ENCODE data around the gene RNASE8. TPM values are rescaled to one million over a fixed set of nuclear protein-coding genes. Genes with fewer than 3 reads are reported as not detected.

RNASE8 gene
- total RNA-seq, 1 donor from 2014 or later = not detected

- Mint-ChIP-seq H3K4me3 (no peak overlapping the region), H3K36me3 (peaks cover 7% of the 10 kb centered on the region), H3K9me3 (no peaks in the 10 kb centered on the region), H3K27me3 (ENCODE audit: insufficient read depth, low read depth) (peaks cover 8% of the 10 kb centered on the region), H3K4me1 (peaks cover 16% of the 10 kb centered on the region), H3K27ac (no peak overlapping the region)
- no peaks in the 10 kb centered on the region for H3K79me2 ChIP-seq (ENCODE audit: low read depth)
- no peak overlapping the region for H3K9ac ChIP-seq
- no peaks in the 10 kb centered on the region for H3K36me3 ChIP-seq
- no peaks in the 10 kb centered on the region for H3K4me1 ChIP-seq
- no peak overlapping the region for H2AFZ ChIP-seq (replicated peaks)
- no peaks in the 10 kb centered on the region for H4K20me1 ChIP-seq (ENCODE audit: low read depth)
- H3K4me3 ChIP-seq = no peak overlapping the region
- DNase-seq (ENCODE audit: low spot score) = no peak
- H3K27ac ChIP-seq = no peak overlapping the region
- no peak overlapping the region for H3K4me2 ChIP-seq
- TF ChIP-seq CTCF (IDR thresholded peaks at IDR 0.05) (no peak), EZH2 (IDR thresholded peaks at IDR 0.05) (no peak), EZH2phosphoT487 (IDR thresholded peaks at IDR 0.05) (no peak)
- H3K9me3 ChIP-seq (ENCODE audit: low read depth) = no peaks in the 10 kb centered on the region
- H3F3A ChIP-seq (ENCODE audit: low read depth) = no peaks in the 10 kb centered on the region
- H3K27me3 ChIP-seq = peaks cover 37% of the 10 kb centered on the region
These were observed 39.3 kb upstream of the RNASE8 start for GRCh38 chr14:21018286-21018685.

DNA sequence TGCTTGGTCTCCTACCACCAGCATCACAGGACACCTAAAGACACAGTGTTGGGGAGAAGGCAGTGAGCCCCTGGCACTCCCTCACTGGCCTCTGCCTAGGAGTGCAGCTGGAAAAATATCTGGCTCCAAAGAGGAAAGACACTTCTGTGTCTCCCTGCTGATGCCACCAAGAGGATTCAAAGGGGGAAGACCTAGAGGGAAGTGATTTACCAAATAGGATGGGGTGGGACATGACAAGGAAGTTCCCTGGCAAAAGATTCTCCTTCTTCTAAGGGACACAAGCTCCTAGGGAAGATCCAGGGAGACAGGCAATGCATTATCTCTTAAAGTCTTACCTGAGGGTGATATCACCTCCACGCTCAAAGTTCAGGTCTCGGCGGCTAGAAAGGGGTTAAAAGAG is 38.8 kb upstream of the RNASE8 start:
- Histone ChIP-seq H3K4me1 (no peaks in the 10 kb centered on the region), H3K9me3 (ENCODE audit: low read depth) (no peaks in the 10 kb centered on the region)
- no peak overlapping the region for H3K4me3 Mint-ChIP-seq

GRCh38 chr14:21019366-21019765 is 38.3 kb upstream of the RNASE8 start:
- Histone ChIP-seq H3F3A (ENCODE audit: low read depth) (no peaks in the 10 kb centered on the region), H3K4me3 (no peak overlapping the region), H3K79me2 (ENCODE audit: low read depth) (no peaks in the 10 kb centered on the region), H3K36me3 (no peaks in the 10 kb centered on the region), H3K27me3 (peaks cover 42% of the 10 kb centered on the region), H3K4me1 (no peaks in the 10 kb centered on the region), H3K9ac (no peak overlapping the region), H3K9me3 (ENCODE audit: low read depth) (no peaks in the 10 kb centered on the region), H3K27ac (no peak overlapping the region), H3K4me2 (no peak overlapping the region), H4K20me1 (ENCODE audit: low read depth) (no peaks in the 10 kb centered on the region), H2AFZ (replicated peaks) (no peak overlapping the region)
- no peak overlapping the region for H3K4me3 Mint-ChIP-seq
- peaks cover 24% of the 10 kb centered on the region for H3K4me1 Mint-ChIP-seq
- H3K27me3 Mint-ChIP-seq (ENCODE audit: insufficient read depth, low read depth) = peaks cover 15% of the 10 kb centered on the region
- no peak for DNase-seq (ENCODE audit: low spot score)
- H3K9me3 Mint-ChIP-seq = peaks cover 2% of the 10 kb centered on the region
- no peak overlapping the region for H3K27ac Mint-ChIP-seq
- peaks cover 7% of the 10 kb centered on the region for H3K36me3 Mint-ChIP-seq
- TF ChIP-seq CTCF (IDR thresholded peaks at IDR 0.05) (no peak), EZH2phosphoT487 (IDR thresholded peaks at IDR 0.05) (no peak), EZH2 (IDR thresholded peaks at IDR 0.05) (no peak)

More for the DNA sequence above, 38.8 kb upstream of the RNASE8 start:
- H3K27ac ChIP-seq = no peak overlapping the region
- H4K20me1 ChIP-seq (ENCODE audit: low read depth) = no peaks in the 10 kb centered on the region
- TF ChIP-seq EZH2 (IDR thresholded peaks at IDR 0.05) (no peak), CTCF (IDR thresholded peaks at IDR 0.05) (no peak), EZH2phosphoT487 (IDR thresholded peaks at IDR 0.05) (no peak)
- no peak overlapping the region for H3K27ac Mint-ChIP-seq
- H2AFZ ChIP-seq (replicated peaks) = no peak overlapping the region
- H3K9me3 Mint-ChIP-seq = peaks cover 2% of the 10 kb centered on the region
- no peak for DNase-seq (ENCODE audit: low spot score)
- peaks cover 19% of the 10 kb centered on the region for H3K4me1 Mint-ChIP-seq
- H3K4me2 ChIP-seq = no peak overlapping the region
- H3K79me2 ChIP-seq (ENCODE audit: low read depth) = no peaks in the 10 kb centered on the region
- no peaks in the 10 kb centered on the region for H3F3A ChIP-seq (ENCODE audit: low read depth)
- no peak overlapping the region for H3K4me3 ChIP-seq
- no peaks in the 10 kb centered on the region for H3K36me3 ChIP-seq
- H3K27me3 Mint-ChIP-seq (ENCODE audit: insufficient read depth, low read depth) = peaks cover 12% of the 10 kb centered on the region
- H3K27me3 ChIP-seq = peaks cover 40% of the 10 kb centered on the region
- H3K36me3 Mint-ChIP-seq = peaks cover 7% of the 10 kb centered on the region
- no peak overlapping the region for H3K9ac ChIP-seq

Measured in neural progenitor cell (in vitro differentiated cells).